Esophagus squamous epithelium (tissue), 5 donors: Measurements from ENCODE around the gene KAZN. TPM values are rescaled to one million over a fixed set of nuclear protein-coding genes. Genes with fewer than 3 reads are reported as not detected.

ENCODE experiments used
- DNase-seq: peaks from one replicate; lab custom pipeline; 2025; lab: John Stamatoyannopoulos, UW
- H3K27ac ChIP-seq, 4 donors: fragments of 200-600 bp; sonication (generic); one replicate each; pipeline ENCODE4 v1.5.1; 2016 to 2019; ENCODE audit warnings: mild to moderate bottlenecking in 1 of 4
- H3K27me3 ChIP-seq, 4 donors: fragments of 200-600 bp; sonication (generic); 1 replicate in 3 of 4; 2 replicates in 1 of 4; pipeline versions ENCODE4 v1.5.1 to v1.6.0; 2017 to 2021; ENCODE audit warnings: antibody characterized with exemption in 1 of 4
- H3K36me3 ChIP-seq, 3 donors: fragments of 200-600 bp; sonication (generic); one replicate each; pipeline ENCODE4 v1.5.1; 2016 to 2019
- H3K4me1 ChIP-seq, 3 donors: fragments of 200-600 bp; sonication (generic); one replicate each; pipeline ENCODE4 v1.5.1; 2017 to 2019
- H3K4me3 ChIP-seq, 4 donors: fragments of 200-600 bp; sonication (generic); 1 replicate in 3 of 4; 2 replicates in 1 of 4; pipeline ENCODE4 v1.5.1; 2016 to 2019; ENCODE audit warnings: mild to moderate bottlenecking in 2 of 4, moderate library complexity in 1 of 4
- H3K9me3 ChIP-seq, 3 donors: fragments of 200-600 bp; sonication (generic); one replicate each; pipeline ENCODE4 v1.5.1; 2016 to 2019
- POLR2A ChIP-seq, 4 donors: fragments of 450-650 bp; IDR thresholded peaks; one replicate each; pipeline ENCODE4 v1.6.1; 2017; ENCODE audit warnings: antibody characterized with exemption in 4 of 4, mild to moderate bottlenecking in 4 of 4, moderate library complexity in 3 of 4
- WGBS, 2 donors: methylation state at CpG; one replicate each; pipeline ENCODE4 v1.1.5; 2018; 5-methylcytosine and 5-hydroxymethylcytosine counted together
- intact Hi-C: fragments of 100-400 bp; cut with DNase I; formaldehyde crosslinking; loops from one replicate; pipeline ENCODE4 v1.15.0; 2022
- total RNA-seq, 4 donors: library from RNA; depleted of rRNA; stranded (reverse); fragments of >200 nt; gene quantifications; one replicate each; pipeline ENCODE4 v1.1.0, GENCODE V29; 2016
- TF ChIP-seq, protein P1 (sequence below), 6 experiments: fragments of 450-650 bp in 4 of 6; fragments of 200-600 bp in 2 of 6; sonication (generic) in 2 of 6; IDR thresholded peaks; one replicate each; pipeline ENCODE4 v1.5.1; 2016 to 2019; ENCODE audit warnings: antibody characterized with exemption in 6 of 6, mild to moderate bottlenecking in 4 of 6, moderate library complexity in 4 of 6
- donor health status: DM: yes; HTN: yes; CAD: no.

KAZN gene
- total RNA-seq, 4 donors from 2014 or later: 25.0 to 54.5 (median 30.8) TPM

DNA sequence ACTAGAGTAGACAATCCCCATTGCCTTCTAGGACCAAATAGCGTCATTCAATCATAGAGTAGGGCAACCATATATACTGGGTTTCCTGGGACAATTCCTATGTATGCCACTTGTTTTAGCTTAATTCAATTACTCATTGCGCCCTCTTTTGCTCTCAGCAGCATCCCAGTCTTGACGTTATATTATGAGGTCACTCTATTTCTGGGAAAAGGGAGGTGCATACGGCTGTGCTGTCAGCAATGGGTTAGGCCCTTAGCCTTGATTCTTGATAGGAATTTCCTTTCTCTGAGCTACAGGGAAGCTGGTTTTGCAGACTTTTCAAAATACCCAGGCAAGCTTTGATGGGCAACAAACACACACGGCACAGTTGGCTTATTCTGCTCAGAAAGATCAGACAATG, 4.4 kb upstream of the KAZN start:
- no peak overlapping the region for H3K4me3 ChIP-seq
- TF ChIP-seq, protein P1, sequence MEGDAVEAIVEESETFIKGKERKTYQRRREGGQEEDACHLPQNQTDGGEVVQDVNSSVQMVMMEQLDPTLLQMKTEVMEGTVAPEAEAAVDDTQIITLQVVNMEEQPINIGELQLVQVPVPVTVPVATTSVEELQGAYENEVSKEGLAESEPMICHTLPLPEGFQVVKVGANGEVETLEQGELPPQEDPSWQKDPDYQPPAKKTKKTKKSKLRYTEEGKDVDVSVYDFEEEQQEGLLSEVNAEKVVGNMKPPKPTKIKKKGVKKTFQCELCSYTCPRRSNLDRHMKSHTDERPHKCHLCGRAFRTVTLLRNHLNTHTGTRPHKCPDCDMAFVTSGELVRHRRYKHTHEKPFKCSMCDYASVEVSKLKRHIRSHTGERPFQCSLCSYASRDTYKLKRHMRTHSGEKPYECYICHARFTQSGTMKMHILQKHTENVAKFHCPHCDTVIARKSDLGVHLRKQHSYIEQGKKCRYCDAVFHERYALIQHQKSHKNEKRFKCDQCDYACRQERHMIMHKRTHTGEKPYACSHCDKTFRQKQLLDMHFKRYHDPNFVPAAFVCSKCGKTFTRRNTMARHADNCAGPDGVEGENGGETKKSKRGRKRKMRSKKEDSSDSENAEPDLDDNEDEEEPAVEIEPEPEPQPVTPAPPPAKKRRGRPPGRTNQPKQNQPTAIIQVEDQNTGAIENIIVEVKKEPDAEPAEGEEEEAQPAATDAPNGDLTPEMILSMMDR (IDR thresholded peaks at IDR 0.05): no peak
- TF ChIP-seq POLR2A (IDR thresholded peaks at IDR 0.05): no peak

DNA sequence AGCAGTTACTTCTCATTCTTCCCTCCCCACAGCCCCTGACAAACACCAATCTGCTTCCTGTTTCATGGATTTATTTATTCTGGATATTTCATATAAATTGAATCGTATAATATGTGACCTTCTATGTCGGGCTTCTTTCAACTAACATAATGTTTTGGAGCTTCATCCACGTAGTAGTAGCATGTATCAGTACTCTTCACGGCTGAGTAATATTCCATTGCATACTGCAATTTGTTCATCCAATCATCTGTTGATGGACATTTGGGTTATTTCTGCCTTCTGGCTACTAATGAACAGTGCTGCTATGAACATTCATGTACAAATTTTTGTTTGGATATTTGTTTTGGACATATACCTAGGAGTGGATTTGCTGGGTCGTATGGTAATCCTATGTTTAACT, 1.9 kb upstream of the KAZN start:
- Histone ChIP-seq H3K9me3 (no peaks in the 10 kb centered on the region), H3K4me1 (peaks cover 5 to 40% (median 10%) of the 10 kb centered on the region in 3 donors), H3K27me3 (peaks cover 0 to 63% (median 3%) of the 10 kb centered on the region in 4 donors), H3K27ac (no peak overlapping the region), H3K4me3 (no peak overlapping the region), H3K36me3 (no peaks in the 10 kb centered on the region)
- no peak for DNase-seq
- 88 to 92% methylated on average over 5 of the region's 5 CpGs for WGBS, 2 donors
- intact Hi-C loops: no loop called here
- TF ChIP-seq POLR2A (IDR thresholded peaks at IDR 0.05): no peak
- TF ChIP-seq, protein P1 (IDR thresholded peaks at IDR 0.05): no peak

More for the DNA sequence above, 4.4 kb upstream of the KAZN start:
- peaks cover 0 to 41% (median 0%) of the 10 kb centered on the region in 4 donors for H3K27me3 ChIP-seq
- peaks cover 5 to 27% (median 10%) of the 10 kb centered on the region in 3 donors for H3K4me1 ChIP-seq
- no peak for DNase-seq
- no peaks in the 10 kb centered on the region for H3K9me3 ChIP-seq
- WGBS, 2 donors: 75 to 76% methylated on average over 5 of the region's 5 CpGs
- no peak overlapping the region for H3K27ac ChIP-seq
- H3K36me3 ChIP-seq: no peaks in the 10 kb centered on the region
- intact Hi-C loops: no loop called here

DNA sequence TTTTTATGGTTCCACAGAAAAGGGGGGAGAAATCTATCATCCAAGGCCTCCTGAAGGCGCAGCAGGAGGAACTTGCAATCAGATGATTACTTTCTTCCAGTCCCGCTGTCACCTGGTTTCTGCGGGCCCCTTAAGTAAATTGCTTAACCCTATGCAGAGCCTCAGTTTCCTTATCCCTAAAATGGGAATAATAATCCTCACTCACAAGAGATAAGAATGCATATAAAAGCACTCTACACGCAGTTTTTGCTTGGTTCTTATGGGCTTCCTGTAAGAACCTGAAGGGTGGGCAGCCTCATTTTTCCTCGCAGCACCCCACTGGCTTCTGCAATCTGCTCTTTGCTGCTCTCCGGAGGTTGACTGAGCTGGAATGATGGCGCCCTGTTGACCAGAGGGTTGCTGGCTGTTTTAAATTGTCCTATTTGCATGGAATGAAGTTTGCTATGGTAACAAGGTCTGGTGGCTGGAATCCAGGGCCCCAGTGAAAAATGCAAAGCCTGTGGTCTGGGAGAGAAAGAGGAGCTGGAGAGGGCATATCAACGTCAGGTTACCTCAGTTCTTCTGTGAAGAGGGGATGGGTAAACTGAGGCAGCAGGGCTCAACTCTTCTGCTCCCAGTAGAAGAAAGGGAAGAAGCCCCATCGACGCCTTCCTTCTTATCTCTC, 1.0 kb upstream of the KAZN start:
- intact Hi-C loops: no loop called here
- Histone ChIP-seq H3K27ac (no peak overlapping the region), H3K4me3 (peak overlapping the region in 3 of 4 donors; percentile 48 to 74 (median 64)), H3K9me3 (no peaks in the 10 kb centered on the region), H3K27me3 (peaks cover 0 to 68% (median 3%) of the 10 kb centered on the region in 4 donors), H3K4me1 (peaks cover 5 to 43% (median 10%) of the 10 kb centered on the region in 3 donors), H3K36me3 (no peaks in the 10 kb centered on the region)
- DNase-seq: no peak
- TF ChIP-seq, protein P1 (IDR thresholded peaks at IDR 0.05): no peak
- TF ChIP-seq POLR2A (IDR thresholded peaks at IDR 0.05): no peak
- WGBS, 2 donors: 56 to 58% methylated on average over 10 of the region's 10 CpGs

DNA sequence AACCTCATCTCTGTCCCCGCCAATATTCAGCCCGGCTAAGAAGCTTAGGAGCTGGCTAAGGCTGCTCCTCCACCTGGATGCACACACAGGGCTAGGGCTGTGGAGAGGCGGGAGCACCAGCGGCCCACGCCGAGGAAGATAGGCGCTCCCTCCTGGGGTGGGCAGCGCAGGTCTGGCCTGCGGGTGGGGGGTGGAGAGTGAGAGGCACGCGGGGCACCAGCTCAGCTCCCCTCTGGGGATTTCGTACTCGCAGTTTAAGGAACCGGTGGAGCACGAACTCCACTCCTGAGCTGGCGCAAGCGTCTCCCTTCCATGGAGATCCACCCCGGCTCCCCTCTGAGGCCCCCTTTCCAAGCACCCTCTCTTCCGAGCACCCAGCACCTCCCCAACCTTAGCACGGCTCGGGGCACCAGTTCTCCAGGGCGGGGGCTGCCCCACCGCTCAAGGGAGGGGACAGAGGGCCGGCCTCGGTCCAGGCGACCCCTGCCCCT, 433 bp upstream of the KAZN start:
- H3K9me3 ChIP-seq: no peaks in the 10 kb centered on the region
- no peak for DNase-seq
- no peaks in the 10 kb centered on the region for H3K36me3 ChIP-seq
- no peak for TF ChIP-seq POLR2A (IDR thresholded peaks at IDR 0.05)
- TF ChIP-seq, protein P1 (IDR thresholded peaks at IDR 0.05): no peak
- H3K27ac ChIP-seq: peak overlapping the region; percentile 4 to 68 (median 56)
- WGBS, 2 donors: 11 to 15% methylated on average over 2 to 5 of the region's 26 CpGs
- H3K4me3 ChIP-seq: peak overlapping the region; percentile 48 to 74 (median 65)
- peaks cover 0 to 68% (median 3%) of the 10 kb centered on the region in 4 donors for H3K27me3 ChIP-seq
- peaks cover 5 to 49% (median 14%) of the 10 kb centered on the region in 3 donors for H3K4me1 ChIP-seq
- intact Hi-C loops: no loop called here

DNA sequence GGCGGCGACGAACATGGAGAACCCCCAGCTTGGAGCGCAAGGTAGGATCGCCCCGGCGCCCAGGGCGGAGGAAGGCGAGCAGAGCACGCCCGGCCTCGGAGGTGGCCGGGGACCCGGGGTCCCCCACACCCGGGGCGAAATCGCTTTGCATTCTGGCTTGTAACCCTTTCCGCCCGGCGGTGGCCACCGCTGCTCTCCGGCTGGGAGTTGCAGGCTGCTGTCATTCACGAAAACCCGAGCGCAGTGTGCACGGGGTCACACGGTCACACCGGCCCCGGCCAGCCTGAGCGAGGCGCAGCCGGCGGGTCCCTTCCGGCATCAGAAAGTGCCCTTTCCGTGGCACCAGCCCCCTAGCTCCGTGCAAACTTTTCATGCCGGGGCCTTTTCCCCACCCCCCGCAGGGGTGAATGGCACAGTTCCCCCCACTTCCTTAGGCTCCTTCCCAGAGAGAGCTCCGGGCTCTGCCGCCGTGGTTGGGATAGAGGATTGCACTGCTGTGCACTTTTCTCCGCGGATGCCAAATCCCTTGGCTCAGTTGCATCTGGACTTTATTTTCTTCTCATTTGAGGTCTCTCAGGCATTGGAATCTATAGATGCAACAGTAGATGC, 802 bp downstream of the KAZN start:
- Histone ChIP-seq H3K36me3 (no peaks in the 10 kb centered on the region), H3K27ac (peak overlapping the region in 3 of 4 donors; percentile 53 to 68 (median 59)), H3K4me1 (peaks cover 5 to 49% (median 14%) of the 10 kb centered on the region in 3 donors), H3K4me3 (peak overlapping the region; percentile 48 to 74 (median 65)), H3K27me3 (peaks cover 0 to 80% (median 3%) of the 10 kb centered on the region in 4 donors), H3K9me3 (no peaks in the 10 kb centered on the region)
- intact Hi-C loops: no loop called here
- WGBS, 2 donors: no CpG with 5 or more reads among the region's 43 CpGs
- DNase-seq: no peak
- TF ChIP-seq, protein P1 (IDR thresholded peaks at IDR 0.05): no peak
- TF ChIP-seq POLR2A (IDR thresholded peaks at IDR 0.05): no peak
